Measurements from ENCODE around the gene ADGRE2. TPM values are rescaled to one million over a fixed set of nuclear protein-coding genes. Genes with fewer than 3 reads are reported as not detected.
"Not testable (repeated sequence)": the region's sequence is repeated elsewhere in the genome, so short reads cannot be mapped to it uniquely, and the experiment has no call there.

ADGRE2 gene
- total and polyA plus RNA-seq, 2 donors (not counting 3 experiments of a cell fraction or from before 2014, with no cell fraction given): not detected

GRCh38 chr19:14775869-14776586 lies 2.3 kb downstream of the ADGRE2 start:
- no TSS peak for BruUV-seq (replicated peaks)
- DNase-seq (ENCODE audit: low read depth, low spot score) (no peak), FAIRE-seq (no peak)
- H3K27ac ChIP-seq (ENCODE audit: insufficient read depth, low read depth, low read length): no peak overlapping the region
- no peaks in the 10 kb centered on the region for H4K20me1 ChIP-seq (replicated peaks; ENCODE audit: control insufficient read depth, extremely low read depth, insufficient read depth, low read length)
- intact Hi-C loops (cut with micrococcal nuclease) (no loop called here), dilution Hi-C loops (cut with MboI; ENCODE audit: extremely low pct_ligation_motif_present, low sequenced_read_pairs) (no loop called here)
- no peak overlapping the region for H3K4me3 ChIP-seq (replicated peaks in 1 of 3; ENCODE audit: insufficient read depth in 1 of 3, low read depth in 1 of 3, low read length in 3 of 3)
- H3K4me1 ChIP-seq (ENCODE audit: control insufficient read depth, extremely low read depth, insufficient read depth, low read length): no peaks in the 10 kb centered on the region
- no peaks in the 10 kb centered on the region for H3K27me3 ChIP-seq (ENCODE audit: control insufficient read depth in 2 of 2, insufficient read depth in 2 of 2, low read length in 2 of 2)
- TF ChIP-seq MAX (IDR thresholded peaks at IDR 0.05; ENCODE audit: insufficient read depth, insufficient read length) (no peak), POLR2A (IDR thresholded peaks at IDR 0.05; ENCODE audit: low read depth, low read length) (no peak), CTCF (IDR thresholded peaks at IDR 0.05; ENCODE audit: extremely low read depth in 1 of 2, insufficient read depth in 1 of 2, low read depth in 1 of 2, low read length in 2 of 2) (no peak), POLR2AphosphoS5 (IDR thresholded peaks at IDR 0.05; ENCODE audit: insufficient read depth, low read depth, low read length) (no peak), MYC (IDR thresholded peaks at IDR 0.05; ENCODE audit: low read depth, low read length) (no peak), FOS (IDR thresholded peaks at IDR 0.05; ENCODE audit: borderline replicate concordance, insufficient read depth, low read length) (no peak), GATA2 (IDR thresholded peaks at IDR 0.05; ENCODE audit: insufficient read depth, insufficient read length, low read depth, low read length) (no peak), EZH2 (IDR thresholded peaks at IDR 0.05; ENCODE audit: borderline replicate concordance, low read depth, low read length, severe bottlenecking) (no peak), JUN (IDR thresholded peaks at IDR 0.05; ENCODE audit: borderline replicate concordance, insufficient read depth, insufficient read length, low read depth) (no peak)
- H2AFZ ChIP-seq (ENCODE audit: low read depth, low read length): no peak overlapping the region
- ChIA-PET POLR2A (no interaction called here), CTCF (no interaction called here)
- no peak overlapping the region for H3K9ac ChIP-seq (replicated peaks; ENCODE audit: extremely low read depth, insufficient read depth, low read length)
- H3K9me3 ChIP-seq (replicated peaks; ENCODE audit: control insufficient read depth, insufficient read depth, low read length): no peaks in the 10 kb centered on the region
- no peaks in the 10 kb centered on the region for H3K36me3 ChIP-seq (ENCODE audit: control insufficient read depth in 2 of 2, extremely low read depth in 1 of 2, insufficient read depth in 2 of 2, low read length in 2 of 2)
- H3K79me2 ChIP-seq (ENCODE audit: control insufficient read depth, insufficient read depth, low read length): no peaks in the 10 kb centered on the region
- H3K4me2 ChIP-seq (ENCODE audit: insufficient read depth, low read length): no peak overlapping the region
- no peaks in the 10 kb centered on the region for H3K9me1 ChIP-seq (replicated peaks; ENCODE audit: control insufficient read depth, extremely low read depth, insufficient read depth, low read length)

- intact Hi-C loops (cut with micrococcal nuclease); dilution Hi-C loops (cut with MboI; ENCODE audit: extremely low pct_ligation_motif_present, low sequenced_read_pairs): not testable (repeated sequence)
Observed at GRCh38 chr19:14775326-14775725, 3.0 kb downstream of the ADGRE2 start.

More at GRCh38 chr19:14775326-14775725, 3.0 kb downstream of the ADGRE2 start:
- H3K9me1 ChIP-seq (replicated peaks; ENCODE audit: control insufficient read depth, extremely low read depth, insufficient read depth, low read length); H3K4me2 ChIP-seq (ENCODE audit: insufficient read depth, low read length); H3K4me1 ChIP-seq (ENCODE audit: control insufficient read depth, extremely low read depth, insufficient read depth, low read length); DNase-seq (ENCODE audit: low read depth, low spot score); H4K20me1 ChIP-seq (replicated peaks; ENCODE audit: control insufficient read depth, extremely low read depth, insufficient read depth, low read length); POLR2A ChIA-PET; H3K4me3 ChIP-seq (replicated peaks in 1 of 3; ENCODE audit: insufficient read depth in 1 of 3, low read depth in 1 of 3, low read length in 3 of 3); H3K79me2 ChIP-seq (ENCODE audit: control insufficient read depth, insufficient read depth, low read length); FAIRE-seq; H3K9ac ChIP-seq (replicated peaks; ENCODE audit: extremely low read depth, insufficient read depth, low read length); H3K27ac ChIP-seq (ENCODE audit: insufficient read depth, low read depth, low read length); H3K36me3 ChIP-seq (ENCODE audit: control insufficient read depth in 2 of 2, extremely low read depth in 1 of 2, insufficient read depth in 2 of 2, low read length in 2 of 2); H3K27me3 ChIP-seq (ENCODE audit: control insufficient read depth in 2 of 2, insufficient read depth in 2 of 2, low read length in 2 of 2); H2AFZ ChIP-seq (ENCODE audit: low read depth, low read length); H3K9me3 ChIP-seq (replicated peaks; ENCODE audit: control insufficient read depth, insufficient read depth, low read length); BruUV-seq (replicated peaks): not testable (repeated sequence)
- CTCF ChIA-PET: interaction anchor here (1.0 kb wide), 1 partner anchor 11 kb away, joined by 4 read pairs; no protein-coding TSS in a partner anchor

All from endothelial cell of umbilical vein (primary cell).